Fibroblast of villous mesenchyme (primary cell): ENCODE measurements around the gene C17orf113. TPM values are rescaled to one million over a fixed set of nuclear protein-coding genes. Genes with fewer than 3 reads are reported as not detected.

Experiments
- DNase-seq: peaks from one replicate; pipeline ENCODE4 v3.0.0-alpha.2; 2010; ENCODE audit warnings: low read depth
- H3K4me3 ChIP-seq: 2 replicates; pipeline ENCODE4 v1.5.1; 2011; ENCODE audit warnings: low read depth, mild to moderate bottlenecking, low read length
- CTCF ChIP-seq: IDR thresholded peaks from 2 replicates; pipeline ENCODE4 v1.5.1; 2012; ENCODE audit warnings: low read depth, mild to moderate bottlenecking, low read length; ENCODE audit not compliant: insufficient read depth
- total RNA-seq: library from RNA; depleted of rRNA; stranded (reverse); fragments of >200 nt; gene quantifications from 2 replicates; pipeline ENCODE4 v1.2.3, GENCODE V29; 2012

C17orf113 gene
- total RNA-seq, 1 donor = under 0.01 TPM

GRCh38 chr17:42068979-42069378 is 18.6 kb upstream of the C17orf113 start:
- H3K4me3 ChIP-seq = no peak overlapping the region
- no peak for DNase-seq
- TF ChIP-seq CTCF = no peak

- H3K4me3 ChIP-seq = no peak overlapping the region
- TF ChIP-seq CTCF = peak; percentile 89
- DNase-seq = peak; percentile 49
Observed at GRCh38 chr17:42067371-42068091, 17.1 kb upstream of the C17orf113 start.

DNA sequence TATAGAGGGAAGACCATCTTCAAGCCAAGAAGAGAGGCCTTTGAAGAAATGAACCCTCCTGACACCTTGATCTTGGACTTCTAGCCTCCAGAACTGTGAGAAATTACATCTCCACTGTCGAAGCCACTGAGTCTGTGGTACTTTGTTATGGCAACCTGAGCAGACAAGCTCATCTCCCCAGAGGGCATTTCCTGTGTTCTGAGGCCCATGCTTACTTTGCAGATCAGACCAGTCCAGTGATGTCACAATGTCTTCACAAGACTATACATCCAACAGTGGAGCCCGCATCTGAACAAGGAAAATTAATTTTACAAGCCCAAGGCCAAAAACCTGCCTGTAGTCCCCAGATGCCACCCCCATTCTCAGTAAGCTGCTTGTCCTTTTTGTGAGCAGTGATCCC is 14.8 kb upstream of the C17orf113 start:
- no peak for TF ChIP-seq CTCF
- H3K4me3 ChIP-seq = no peak overlapping the region
- no peak for DNase-seq

- no peak overlapping the region for H3K4me3 ChIP-seq
- no peak for DNase-seq
- TF ChIP-seq CTCF = no peak
Observed at GRCh38 chr17:42062681-42063080, 12.3 kb upstream of the C17orf113 start.

- no peak for DNase-seq
- no peak overlapping the region for H3K4me3 ChIP-seq
- TF ChIP-seq CTCF = no peak
Observed at GRCh38 chr17:42061646-42062487, 11.5 kb upstream of the C17orf113 start.

DNA sequence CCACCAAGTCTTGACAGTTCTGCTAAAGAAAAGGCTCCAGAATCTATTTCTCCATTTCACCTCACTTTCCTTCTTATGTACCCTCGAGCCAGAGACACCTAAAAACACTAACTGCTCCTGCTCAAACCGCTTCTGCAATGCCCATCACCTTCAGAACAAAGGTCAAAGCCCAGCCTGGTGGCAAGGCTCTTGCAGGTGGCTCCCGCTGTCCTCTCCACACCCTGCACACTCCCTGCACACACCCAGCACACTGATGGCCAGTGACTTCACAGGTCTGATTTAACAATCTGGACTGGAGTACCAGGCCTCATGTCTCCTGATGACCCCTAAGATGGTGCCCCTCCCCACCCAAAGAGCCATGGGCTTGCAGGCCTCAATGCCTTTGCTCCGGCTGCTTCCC is 9.8 kb upstream of the C17orf113 start:
- no peak for DNase-seq
- H3K4me3 ChIP-seq = no peak overlapping the region
- TF ChIP-seq CTCF = no peak
